Activated naive CD4-positive, alpha-beta T cell (primary cell): ENCODE measurements around the gene SYNPO.

Experiments
- DNase-seq, 4 experiments: peaks; one replicate each; lab custom pipeline; 2025; lab: John Stamatoyannopoulos, UW

The SYNPO gene

GRCh38 chr5:150689120-150689519, 48.7 kb downstream of the SYNPO start:
- DNase-seq = no peak

DNA sequence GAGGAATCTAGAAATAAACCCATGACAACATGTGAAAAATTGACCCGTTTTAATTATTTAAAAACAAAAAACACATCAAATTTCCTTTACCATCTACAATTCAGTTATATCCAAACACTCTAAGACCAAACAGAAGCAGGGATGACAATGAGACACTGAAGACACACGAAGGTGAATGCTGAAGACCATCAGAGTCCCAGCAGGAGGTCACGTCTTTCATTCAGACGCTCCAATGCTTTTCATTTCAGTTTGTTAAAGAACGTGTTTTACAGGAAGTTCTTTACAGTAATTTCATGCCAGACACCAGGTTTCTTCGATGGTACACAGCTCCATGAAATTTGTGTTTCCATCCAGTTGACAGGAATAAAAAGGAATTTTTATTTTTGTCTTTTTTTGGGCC, 50.3 kb downstream of the SYNPO start:
- no peak for DNase-seq

- no peak for DNase-seq
Observed at GRCh38 chr5:150692276-150692675, 51.8 kb downstream of the SYNPO start.

DNA sequence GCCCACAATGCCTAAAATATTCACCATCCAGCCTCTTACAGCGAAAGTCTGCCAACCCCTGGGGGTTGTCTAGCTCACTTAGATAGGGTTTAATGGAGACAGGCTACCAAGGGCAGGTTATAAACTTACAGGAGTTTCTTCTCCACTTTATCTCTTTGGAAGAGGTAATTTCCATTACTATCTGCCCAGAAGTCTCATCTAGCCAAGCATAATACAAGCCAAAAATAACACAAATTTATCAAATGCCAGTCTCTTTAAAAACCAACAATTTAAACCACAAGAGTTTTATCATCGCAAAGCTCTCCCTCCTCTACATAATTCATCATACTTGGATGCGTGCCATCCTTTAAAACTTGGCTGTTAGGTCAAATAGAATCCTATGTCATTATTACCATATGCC, 54.2 kb downstream of the SYNPO start:
- DNase-seq = no peak

DNA sequence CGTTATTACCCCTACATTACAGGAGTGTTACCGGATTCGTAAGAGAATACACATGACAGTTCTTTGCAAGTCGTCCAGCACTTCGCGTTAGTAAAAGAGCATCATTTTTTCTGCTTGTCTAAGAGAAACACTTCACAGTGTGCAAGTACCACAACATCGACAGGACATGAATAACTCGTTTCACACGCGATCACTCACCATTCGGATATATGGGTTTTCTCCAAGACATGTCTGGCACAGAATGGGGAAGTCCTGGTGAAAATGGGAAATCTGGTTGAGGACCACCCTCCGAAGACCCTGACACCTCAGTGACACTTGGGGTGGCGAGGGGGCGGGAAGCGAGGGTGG, 59.8 kb downstream of the SYNPO start:
- DNase-seq = no peak

GRCh38 chr5:150700594-150701377, 60.3 kb downstream of the SYNPO start, which contains the start of gene RBM22:
Gene RBM22 (minus strand): TSS chr5:150701062. CDS start chr5:150700985, 77 bp downstream.
- peak; percentile 66 to 89 (median 82) for DNase-seq

DNA sequence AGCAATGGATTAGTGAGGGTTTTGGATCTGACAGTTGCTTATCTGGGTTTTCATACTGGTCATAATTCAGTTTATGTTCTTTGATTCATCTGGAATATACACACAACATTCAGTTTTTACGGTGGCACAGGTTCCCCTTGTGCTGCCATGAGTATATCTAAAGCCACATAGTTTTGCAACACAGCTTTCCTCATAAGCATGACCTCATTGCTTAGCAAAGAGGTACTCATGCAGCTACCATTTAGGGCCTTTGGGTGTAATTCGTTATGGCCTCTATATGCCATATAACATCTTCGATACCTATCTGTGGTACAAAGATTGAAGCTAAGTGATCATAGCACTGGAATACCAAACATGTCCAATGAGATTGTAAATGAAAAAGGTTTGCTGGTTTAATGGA, 63.3 kb downstream of the SYNPO start:
- no peak for DNase-seq

- DNase-seq = no peak
Observed at GRCh38 chr5:150706776-150707390, 66.4 kb downstream of the SYNPO start.
